ENCODE data around the gene DIPK1C.

GRCh38 chr18:74454279-74454751 lies 2.8 kb downstream of the DIPK1C start:
- TF ChIP-seq CTCF (IDR thresholded peaks at IDR 0.05) (no peak), POLR2AphosphoS5 (IDR thresholded peaks at IDR 0.05) (no peak), POLR2A (IDR thresholded peaks at IDR 0.05; ENCODE audit: low read depth) (no peak)

Measured in esophagus muscularis mucosa (tissue), 3 donors.